ENCODE data around the gene VPS39.

- TF ChIP-seq, protein P1, sequence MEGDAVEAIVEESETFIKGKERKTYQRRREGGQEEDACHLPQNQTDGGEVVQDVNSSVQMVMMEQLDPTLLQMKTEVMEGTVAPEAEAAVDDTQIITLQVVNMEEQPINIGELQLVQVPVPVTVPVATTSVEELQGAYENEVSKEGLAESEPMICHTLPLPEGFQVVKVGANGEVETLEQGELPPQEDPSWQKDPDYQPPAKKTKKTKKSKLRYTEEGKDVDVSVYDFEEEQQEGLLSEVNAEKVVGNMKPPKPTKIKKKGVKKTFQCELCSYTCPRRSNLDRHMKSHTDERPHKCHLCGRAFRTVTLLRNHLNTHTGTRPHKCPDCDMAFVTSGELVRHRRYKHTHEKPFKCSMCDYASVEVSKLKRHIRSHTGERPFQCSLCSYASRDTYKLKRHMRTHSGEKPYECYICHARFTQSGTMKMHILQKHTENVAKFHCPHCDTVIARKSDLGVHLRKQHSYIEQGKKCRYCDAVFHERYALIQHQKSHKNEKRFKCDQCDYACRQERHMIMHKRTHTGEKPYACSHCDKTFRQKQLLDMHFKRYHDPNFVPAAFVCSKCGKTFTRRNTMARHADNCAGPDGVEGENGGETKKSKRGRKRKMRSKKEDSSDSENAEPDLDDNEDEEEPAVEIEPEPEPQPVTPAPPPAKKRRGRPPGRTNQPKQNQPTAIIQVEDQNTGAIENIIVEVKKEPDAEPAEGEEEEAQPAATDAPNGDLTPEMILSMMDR (optimal IDR thresholded peaks at IDR 0.05 in 1 of 3, IDR thresholded peaks at IDR 0.05 in 1 of 3, conservative IDR thresholded peaks at IDR 0.05 in 1 of 3; ENCODE audit: extremely low read depth in 1 of 3, insufficient read depth in 2 of 3, low read length in 3 of 3), result no peak
- TF ChIP-seq EZH2 (IDR thresholded peaks at IDR 0.05; ENCODE audit: low read length), result no peak
These were observed 31.6 kb upstream of the VPS39 start for GRCh38 chr15:42239528-42240182.
